ENCODE results near the gene GAGE13.
"Not testable (repeated sequence)": the region's sequence is repeated elsewhere in the genome, so short reads cannot be mapped to it uniquely, and the experiment has no call there.

The GAGE13 gene, protein sequence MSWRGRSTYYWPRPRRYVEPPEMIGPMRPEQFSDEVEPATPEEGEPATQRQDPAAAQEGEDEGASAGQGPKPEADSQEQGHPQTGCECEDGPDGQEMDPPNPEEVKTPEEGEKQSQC
- 0 reads per million in 3 donors for total RNA-seq

DNA sequence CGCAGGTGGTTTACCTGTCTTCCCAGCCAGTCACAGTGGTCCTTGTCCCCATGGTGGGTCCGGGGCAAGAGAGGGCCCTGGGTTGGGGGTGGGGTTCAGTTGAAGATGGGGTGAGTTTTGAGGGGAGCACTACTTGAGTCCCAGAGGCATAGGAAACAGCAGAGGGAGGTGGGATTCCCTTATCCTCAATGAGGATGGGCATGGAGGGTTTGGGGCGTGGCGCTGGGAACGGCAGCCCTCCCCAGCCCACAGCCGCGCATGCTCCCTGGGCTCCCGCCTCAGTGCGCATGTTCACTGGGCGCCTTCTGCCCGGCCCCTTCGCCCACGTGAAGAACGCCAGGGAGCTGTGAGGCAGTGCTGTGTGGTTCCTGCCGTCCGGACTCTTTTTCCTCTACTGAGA is at the start of gene GAGE13:
Gene GAGE13, plus strand, starts transcription at position 301 of the 400 bp plus-strand sequence. CDS start 1,156 bp downstream, outside the sequence.
- not testable (repeated sequence) for H3K27ac ChIP-seq (ENCODE audit: insufficient read depth, low read length, poor library complexity, severe bottlenecking); H3K36me3 ChIP-seq (ENCODE audit: control insufficient read depth, insufficient read depth, low read length); DNase-seq; H3K4me1 ChIP-seq (ENCODE audit: control insufficient read depth, insufficient read depth, low read length, poor library complexity, severe bottlenecking); H3K4me3 ChIP-seq (ENCODE audit: insufficient read depth, low read depth, low read length, poor library complexity, severe bottlenecking); H3K9me3 ChIP-seq (ENCODE audit: control insufficient read depth, low read length); H3K27me3 ChIP-seq (replicated peaks; ENCODE audit: control insufficient read depth, insufficient read depth, low read length, poor library complexity, severe bottlenecking)

DNA sequence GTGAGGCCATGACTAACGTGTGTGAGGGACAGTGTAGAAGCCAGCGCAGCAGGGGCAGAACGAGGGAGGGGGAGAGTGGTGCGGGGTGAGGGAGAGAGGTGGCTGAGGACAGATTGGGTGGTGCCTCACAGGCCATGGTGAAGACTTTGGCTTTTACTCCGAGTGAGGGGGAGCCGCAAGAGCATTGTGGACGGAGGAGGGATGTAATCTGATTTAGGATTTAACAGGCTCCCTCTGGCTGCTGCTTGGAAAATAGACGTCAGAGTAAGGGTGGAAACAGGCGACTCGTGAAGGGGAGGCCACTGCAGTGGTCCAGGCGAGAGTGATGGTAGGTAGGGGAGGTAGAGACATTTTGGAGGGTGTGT is 48.8 kb upstream of the GAGE13 start:
- Histone ChIP-seq H3K36me3 (ENCODE audit: control insufficient read depth, insufficient read depth, low read length) (no peaks in the 10 kb centered on the region), H3K27ac (ENCODE audit: insufficient read depth, low read length, poor library complexity, severe bottlenecking) (no peak overlapping the region), H3K27me3 (replicated peaks; ENCODE audit: control insufficient read depth, insufficient read depth, low read length, poor library complexity, severe bottlenecking) (no peaks in the 10 kb centered on the region), H3K4me3 (ENCODE audit: insufficient read depth, low read depth, low read length, poor library complexity, severe bottlenecking) (no peak overlapping the region), H3K4me1 (ENCODE audit: control insufficient read depth, insufficient read depth, low read length, poor library complexity, severe bottlenecking) (peaks cover 4% of the 10 kb centered on the region), H3K9me3 (ENCODE audit: control insufficient read depth, low read length) (no peaks in the 10 kb centered on the region)
- no peak for DNase-seq

DNA sequence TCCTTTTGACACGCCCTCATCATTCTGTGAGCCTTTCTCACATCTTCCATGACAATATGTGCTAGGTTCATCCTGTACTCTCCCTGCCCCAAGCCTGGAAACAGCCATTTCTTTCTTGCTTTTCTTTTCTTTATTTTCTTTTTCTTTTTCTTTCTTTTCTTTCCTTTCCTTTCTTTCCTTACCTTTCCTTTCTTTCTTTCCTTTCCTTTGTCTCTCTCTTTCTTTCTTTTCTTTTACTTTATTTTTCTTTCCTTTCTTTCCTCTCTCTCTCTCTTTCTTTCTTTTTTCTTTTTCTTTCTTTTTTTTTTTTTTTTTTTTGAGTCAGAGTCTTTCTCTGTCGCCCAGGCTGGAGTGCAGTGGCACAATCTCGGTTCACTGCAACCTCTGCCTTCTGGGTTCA is 47.2 kb upstream of the GAGE13 start:
- Histone ChIP-seq H3K9me3 (ENCODE audit: control insufficient read depth, low read length) (no peaks in the 10 kb centered on the region), H3K36me3 (ENCODE audit: control insufficient read depth, insufficient read depth, low read length) (no peaks in the 10 kb centered on the region), H3K27ac (ENCODE audit: insufficient read depth, low read length, poor library complexity, severe bottlenecking) (no peak overlapping the region), H3K4me3 (ENCODE audit: insufficient read depth, low read depth, low read length, poor library complexity, severe bottlenecking) (no peak overlapping the region), H3K27me3 (replicated peaks; ENCODE audit: control insufficient read depth, insufficient read depth, low read length, poor library complexity, severe bottlenecking) (no peaks in the 10 kb centered on the region), H3K4me1 (ENCODE audit: control insufficient read depth, insufficient read depth, low read length, poor library complexity, severe bottlenecking) (no peaks in the 10 kb centered on the region)
- DNase-seq, result no peak

DNA sequence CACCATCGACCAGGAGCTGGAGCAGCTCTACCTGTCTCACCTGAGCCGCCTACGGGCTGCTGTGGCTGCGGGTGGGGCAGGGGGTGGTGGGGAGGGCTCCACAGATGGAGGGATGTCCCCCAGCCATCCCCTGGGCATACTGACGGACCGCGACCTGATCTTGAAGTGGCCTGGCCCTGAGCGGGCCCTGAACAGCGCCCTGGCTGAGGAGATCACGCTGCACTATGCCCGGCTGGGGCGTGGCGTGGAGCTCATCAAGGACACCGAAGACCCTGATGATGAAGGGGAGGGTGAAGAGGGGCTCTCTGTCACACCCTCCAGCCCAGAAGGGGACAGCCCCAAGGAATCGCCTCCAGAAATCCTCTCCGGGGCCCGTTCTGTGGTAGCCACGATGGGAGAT is 45.2 kb upstream of the GAGE13 start:
- Histone ChIP-seq H3K36me3 (ENCODE audit: control insufficient read depth, insufficient read depth, low read length) (no peaks in the 10 kb centered on the region), H3K27ac (ENCODE audit: insufficient read depth, low read length, poor library complexity, severe bottlenecking) (no peak overlapping the region), H3K27me3 (replicated peaks; ENCODE audit: control insufficient read depth, insufficient read depth, low read length, poor library complexity, severe bottlenecking) (no peaks in the 10 kb centered on the region), H3K4me1 (ENCODE audit: control insufficient read depth, insufficient read depth, low read length, poor library complexity, severe bottlenecking) (no peaks in the 10 kb centered on the region), H3K9me3 (ENCODE audit: control insufficient read depth, low read length) (no peaks in the 10 kb centered on the region), H3K4me3 (ENCODE audit: insufficient read depth, low read depth, low read length, poor library complexity, severe bottlenecking) (no peak overlapping the region)
- no peak for DNase-seq

DNA sequence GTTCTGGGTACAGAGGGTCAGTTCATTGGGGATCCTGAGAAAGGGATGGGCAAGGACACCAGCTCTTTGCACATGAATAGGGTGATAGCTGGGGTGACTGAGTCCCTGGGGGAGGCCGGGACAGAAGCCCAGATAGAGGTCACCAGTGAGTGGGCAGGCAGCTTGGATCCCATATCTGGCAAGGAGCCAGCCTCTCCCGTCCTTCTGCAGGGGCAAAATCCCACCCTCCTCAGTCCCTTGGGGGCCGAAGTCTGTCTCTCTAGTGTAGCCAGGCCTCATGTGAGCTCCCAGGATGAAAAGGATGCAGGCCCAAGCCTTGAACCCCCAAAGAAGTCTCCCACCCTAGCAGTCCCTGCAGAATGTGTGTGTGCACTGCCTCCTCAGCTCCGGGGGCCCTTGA is 44.8 kb upstream of the GAGE13 start:
- H3K27ac ChIP-seq (ENCODE audit: insufficient read depth, low read length, poor library complexity, severe bottlenecking), result no peak overlapping the region
- H3K27me3 ChIP-seq (replicated peaks; ENCODE audit: control insufficient read depth, insufficient read depth, low read length, poor library complexity, severe bottlenecking), result no peaks in the 10 kb centered on the region
- H3K36me3 ChIP-seq (ENCODE audit: control insufficient read depth, insufficient read depth, low read length), result no peaks in the 10 kb centered on the region
- H3K4me3 ChIP-seq (ENCODE audit: insufficient read depth, low read depth, low read length, poor library complexity, severe bottlenecking), result no peak overlapping the region
- no peaks in the 10 kb centered on the region for H3K9me3 ChIP-seq (ENCODE audit: control insufficient read depth, low read length)
- no peak for DNase-seq
- no peaks in the 10 kb centered on the region for H3K4me1 ChIP-seq (ENCODE audit: control insufficient read depth, insufficient read depth, low read length, poor library complexity, severe bottlenecking)

DNA sequence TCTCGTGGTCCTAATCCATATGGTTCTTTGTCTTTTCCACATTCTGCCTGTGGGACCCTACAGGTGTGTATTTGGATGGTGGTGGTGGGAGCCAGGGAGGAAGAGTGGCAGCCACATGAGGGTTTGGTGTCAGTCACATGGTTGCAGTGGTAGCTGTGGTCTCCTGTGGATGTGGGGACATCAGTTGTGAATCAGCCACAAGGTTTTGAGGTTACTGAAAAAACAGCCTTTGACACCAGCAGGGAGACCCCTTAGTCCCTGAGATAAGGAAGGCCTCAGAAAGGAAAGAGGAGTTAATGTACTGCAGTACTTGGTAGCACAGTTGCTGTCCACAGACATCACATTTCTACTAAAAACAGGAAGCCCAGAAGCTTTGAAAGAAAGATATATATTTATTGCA is 43.7 kb upstream of the GAGE13 start:
- Histone ChIP-seq H3K9me3 (ENCODE audit: control insufficient read depth, low read length) (no peaks in the 10 kb centered on the region), H3K4me1 (ENCODE audit: control insufficient read depth, insufficient read depth, low read length, poor library complexity, severe bottlenecking) (peaks cover 6% of the 10 kb centered on the region), H3K27me3 (replicated peaks; ENCODE audit: control insufficient read depth, insufficient read depth, low read length, poor library complexity, severe bottlenecking) (no peaks in the 10 kb centered on the region), H3K4me3 (ENCODE audit: insufficient read depth, low read depth, low read length, poor library complexity, severe bottlenecking) (no peak overlapping the region), H3K27ac (ENCODE audit: insufficient read depth, low read length, poor library complexity, severe bottlenecking) (no peak overlapping the region), H3K36me3 (ENCODE audit: control insufficient read depth, insufficient read depth, low read length) (no peaks in the 10 kb centered on the region)
- no peak for DNase-seq

DNA sequence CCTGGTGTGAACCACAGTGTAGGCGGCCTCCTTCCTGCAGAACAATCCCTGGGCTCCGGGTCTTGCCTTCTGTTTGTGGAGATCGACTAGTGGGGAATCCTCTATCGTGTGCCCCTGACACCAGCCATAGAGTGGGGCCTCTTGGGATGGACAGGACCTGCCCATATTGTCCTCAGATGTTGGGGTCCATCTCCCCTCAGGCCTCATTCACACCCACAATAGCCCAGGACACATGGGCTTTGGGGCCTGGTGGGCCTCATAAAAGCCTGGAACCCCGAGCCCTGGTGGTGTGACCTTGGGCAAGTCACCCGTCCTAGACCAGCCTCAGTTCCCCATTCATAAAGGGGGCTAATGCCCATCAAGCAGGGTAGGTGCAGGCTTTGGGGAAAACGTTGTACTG is 41.2 kb upstream of the GAGE13 start:
- Histone ChIP-seq H3K9me3 (ENCODE audit: control insufficient read depth, low read length) (no peaks in the 10 kb centered on the region), H3K4me1 (ENCODE audit: control insufficient read depth, insufficient read depth, low read length, poor library complexity, severe bottlenecking) (peaks cover 6% of the 10 kb centered on the region), H3K27ac (ENCODE audit: insufficient read depth, low read length, poor library complexity, severe bottlenecking) (no peak overlapping the region), H3K4me3 (ENCODE audit: insufficient read depth, low read depth, low read length, poor library complexity, severe bottlenecking) (no peak overlapping the region), H3K27me3 (replicated peaks; ENCODE audit: control insufficient read depth, insufficient read depth, low read length, poor library complexity, severe bottlenecking) (no peaks in the 10 kb centered on the region), H3K36me3 (ENCODE audit: control insufficient read depth, insufficient read depth, low read length) (no peaks in the 10 kb centered on the region)
- DNase-seq, result no peak

DNA sequence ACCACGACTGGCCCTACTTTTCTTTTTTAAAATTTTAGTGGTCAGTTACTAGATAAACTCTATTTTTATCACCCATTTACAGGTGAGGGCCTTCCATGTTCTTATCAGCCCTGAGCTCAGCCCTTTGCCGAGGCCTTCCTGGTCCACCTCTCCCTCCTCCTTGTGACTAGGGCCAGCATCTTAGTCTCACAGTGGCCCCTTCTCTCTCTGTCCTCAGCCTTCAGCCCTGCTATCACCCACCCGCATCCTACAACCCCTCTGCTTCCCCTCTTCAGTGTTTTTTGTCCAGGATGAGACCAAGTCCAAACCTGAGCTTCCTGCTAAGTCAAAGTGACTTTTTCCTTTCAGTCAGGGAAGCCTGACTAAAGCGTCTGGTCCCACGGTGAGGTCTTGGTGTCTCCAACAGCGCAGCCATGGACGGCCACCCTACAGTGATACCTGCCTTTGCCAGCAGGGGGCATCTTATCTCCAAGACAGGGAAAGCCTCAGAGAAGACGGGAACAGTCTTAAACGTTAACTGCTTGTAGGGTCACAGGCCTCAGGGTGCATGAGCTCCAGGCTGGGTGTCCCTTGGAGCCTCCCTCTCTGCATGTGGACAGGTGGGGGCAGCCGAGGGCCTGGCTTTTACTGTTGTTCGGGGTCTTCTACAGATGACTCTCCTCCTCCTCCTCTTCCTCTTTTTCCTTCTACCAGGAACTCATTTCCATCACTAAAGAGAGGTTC is 39.6 kb upstream of the GAGE13 start:
- DNase-seq, result peak; percentile 25 to 46 (median 35)

DNA sequence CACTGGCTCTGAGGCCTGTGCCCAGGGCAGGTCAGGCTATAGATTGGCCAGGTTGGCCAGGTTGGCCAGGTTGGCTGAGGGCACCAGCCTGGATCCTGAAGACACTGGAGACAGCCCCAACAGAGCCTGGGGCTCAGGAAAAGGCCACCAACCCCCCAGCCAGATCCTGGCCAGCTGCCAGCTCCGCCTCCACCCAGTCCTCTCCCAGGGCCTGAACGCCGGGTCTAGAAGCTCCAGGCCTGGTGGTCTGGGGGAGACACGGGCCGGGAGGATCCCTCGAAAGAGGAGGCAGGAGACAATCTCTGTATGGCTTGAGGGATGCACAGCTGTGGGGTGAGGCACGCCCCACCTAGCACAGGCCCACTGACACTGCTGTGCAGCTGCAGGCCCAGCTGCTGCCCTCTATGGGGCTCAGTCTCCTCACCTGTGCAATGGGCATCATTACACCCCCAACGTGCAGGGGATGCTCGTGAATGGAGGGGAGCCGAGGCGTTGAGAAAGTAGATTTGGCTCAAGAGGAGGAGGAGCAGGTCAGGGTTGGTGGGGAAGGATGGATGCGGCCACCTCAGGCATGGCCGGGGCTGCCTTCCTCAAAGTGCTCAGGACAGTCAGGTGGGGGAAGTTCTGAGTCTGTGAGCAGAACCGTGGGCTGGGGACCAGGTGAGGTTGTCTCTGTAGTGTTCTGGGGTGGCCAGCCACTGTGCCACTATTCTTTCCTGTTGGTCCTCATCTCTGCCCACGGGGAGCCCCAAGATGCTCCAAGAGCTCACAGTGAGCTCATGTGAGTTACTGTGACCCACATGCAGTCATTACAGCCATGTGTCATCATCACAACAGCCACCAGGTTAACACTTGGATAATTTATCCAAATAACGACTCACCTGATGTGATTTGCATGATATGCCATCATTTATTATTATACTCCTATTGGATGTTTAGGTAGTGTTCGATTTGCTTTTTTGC is 38.7 kb upstream of the GAGE13 start:
- Histone ChIP-seq H3K4me3 (ENCODE audit: insufficient read depth, low read depth, low read length, poor library complexity, severe bottlenecking) (no peak overlapping the region), H3K36me3 (ENCODE audit: control insufficient read depth, insufficient read depth, low read length) (no peaks in the 10 kb centered on the region), H3K27me3 (replicated peaks; ENCODE audit: control insufficient read depth, insufficient read depth, low read length, poor library complexity, severe bottlenecking) (no peaks in the 10 kb centered on the region), H3K9me3 (ENCODE audit: control insufficient read depth, low read length) (no peaks in the 10 kb centered on the region), H3K27ac (ENCODE audit: insufficient read depth, low read length, poor library complexity, severe bottlenecking) (no peak overlapping the region), H3K4me1 (ENCODE audit: control insufficient read depth, insufficient read depth, low read length, poor library complexity, severe bottlenecking) (peaks cover 6% of the 10 kb centered on the region)
- no peak for DNase-seq

More for the DNA sequence above, 39.6 kb upstream of the GAGE13 start:
- Histone ChIP-seq H3K4me3 (ENCODE audit: insufficient read depth, low read depth, low read length, poor library complexity, severe bottlenecking) (no peak overlapping the region), H3K4me1 (ENCODE audit: control insufficient read depth, insufficient read depth, low read length, poor library complexity, severe bottlenecking) (peaks cover 6% of the 10 kb centered on the region), H3K27ac (ENCODE audit: insufficient read depth, low read length, poor library complexity, severe bottlenecking) (no peak overlapping the region), H3K36me3 (ENCODE audit: control insufficient read depth, insufficient read depth, low read length) (no peaks in the 10 kb centered on the region), H3K27me3 (replicated peaks; ENCODE audit: control insufficient read depth, insufficient read depth, low read length, poor library complexity, severe bottlenecking) (no peaks in the 10 kb centered on the region), H3K9me3 (ENCODE audit: control insufficient read depth, low read length) (no peaks in the 10 kb centered on the region)

DNA sequence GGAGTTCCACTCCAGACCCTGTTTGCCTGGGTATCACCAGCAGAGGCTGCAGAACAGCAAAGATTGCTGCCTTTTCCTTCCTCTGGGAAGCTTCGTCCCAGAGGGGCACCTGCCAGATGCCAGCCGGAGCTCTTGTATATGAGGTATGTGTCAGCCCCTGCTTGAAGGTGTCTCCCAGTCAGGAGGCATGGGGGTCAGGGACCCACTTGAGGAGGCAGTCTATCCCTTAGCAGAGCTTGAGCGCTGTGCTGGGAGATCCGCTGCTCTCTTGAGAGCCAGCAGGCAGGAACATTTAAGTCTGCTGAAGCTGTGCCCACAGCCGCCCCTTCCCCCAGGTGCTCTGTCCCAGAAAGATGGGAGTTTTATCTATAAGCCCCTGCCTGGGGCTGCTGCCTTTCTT is 32.1 kb upstream of the GAGE13 start:
- not testable (repeated sequence) for H3K9me3 ChIP-seq (ENCODE audit: control insufficient read depth, low read length); H3K27me3 ChIP-seq (replicated peaks; ENCODE audit: control insufficient read depth, insufficient read depth, low read length, poor library complexity, severe bottlenecking); H3K36me3 ChIP-seq (ENCODE audit: control insufficient read depth, insufficient read depth, low read length); DNase-seq; H3K4me3 ChIP-seq (ENCODE audit: insufficient read depth, low read depth, low read length, poor library complexity, severe bottlenecking); H3K4me1 ChIP-seq (ENCODE audit: control insufficient read depth, insufficient read depth, low read length, poor library complexity, severe bottlenecking); H3K27ac ChIP-seq (ENCODE audit: insufficient read depth, low read length, poor library complexity, severe bottlenecking)
